ENCODE data around the gene TGDS. TPM values are rescaled to one million over a fixed set of nuclear protein-coding genes. Genes with fewer than 3 reads are reported as not detected.

The TGDS gene
- total RNA-seq, 1 experiment from 2014 or later = 4.1 TPM

GRCh38 chr13:94583926-94584325 lies 12.0 kb downstream of the TGDS start:
- H3K4me3 Mint-ChIP-seq (ENCODE audit: low read depth, unreplicated experiment) = no peak overlapping the region
- H3K4me1 Mint-ChIP-seq (ENCODE audit: low read depth, unreplicated experiment) = no peaks in the 10 kb centered on the region
- CTCF ChIA-PET = no interaction called here
- BruUV-seq (replicated peaks) = no TSS peak
- no peak for TF ChIP-seq CTCF (IDR thresholded peaks at IDR 0.05; ENCODE audit: unreplicated experiment)
- DNase-seq = no peak
- no peaks in the 10 kb centered on the region for H3K9me3 Mint-ChIP-seq (ENCODE audit: low read depth, unreplicated experiment)
- intact Hi-C loops (cut with micrococcal nuclease; ENCODE audit: unreplicated experiment) = no loop called here
- H3K27ac Mint-ChIP-seq (ENCODE audit: unreplicated experiment) = no peak overlapping the region
- peaks cover 11% of the 10 kb centered on the region for H3K36me3 Mint-ChIP-seq (ENCODE audit: insufficient read depth, unreplicated experiment)
- no peaks in the 10 kb centered on the region for H3K27me3 Mint-ChIP-seq (ENCODE audit: unreplicated experiment)

- Mint-ChIP-seq H3K36me3 (ENCODE audit: insufficient read depth, unreplicated experiment) (peaks cover 5% of the 10 kb centered on the region), H3K4me1 (ENCODE audit: low read depth, unreplicated experiment) (no peaks in the 10 kb centered on the region), H3K9me3 (ENCODE audit: low read depth, unreplicated experiment) (no peaks in the 10 kb centered on the region), H3K27ac (ENCODE audit: unreplicated experiment) (no peak overlapping the region), H3K27me3 (ENCODE audit: unreplicated experiment) (no peaks in the 10 kb centered on the region), H3K4me3 (ENCODE audit: low read depth, unreplicated experiment) (no peak overlapping the region)
- BruUV-seq (replicated peaks) = no TSS peak
- no peak for DNase-seq
- CTCF ChIA-PET = no interaction called here
- TF ChIP-seq CTCF (IDR thresholded peaks at IDR 0.05; ENCODE audit: unreplicated experiment) = no peak
- intact Hi-C loops (cut with micrococcal nuclease; ENCODE audit: unreplicated experiment) = no loop called here
Observed at GRCh38 chr13:94579063-94579462, 16.9 kb downstream of the TGDS start.

DNA sequence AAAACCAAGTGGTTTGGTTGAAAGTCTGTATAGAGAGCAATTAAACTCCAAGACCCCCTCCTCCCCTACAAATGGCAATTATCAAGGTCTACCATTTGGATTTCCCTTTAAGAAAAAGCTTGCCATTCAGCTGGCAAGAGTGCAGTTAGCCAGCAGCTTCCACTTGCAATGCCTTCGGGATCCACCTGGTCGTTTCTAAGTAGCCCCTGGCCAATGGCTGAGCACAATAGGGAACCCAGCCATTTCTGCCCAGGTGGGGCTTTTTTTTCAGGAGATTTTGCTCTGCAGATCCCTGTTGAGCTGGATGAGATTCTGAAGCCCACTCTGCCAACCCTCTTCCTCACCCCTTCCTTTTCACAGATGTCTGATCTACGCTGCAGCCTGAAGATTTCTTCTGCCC lies 26.3 kb downstream of the TGDS start:
- no peaks in the 10 kb centered on the region for H3K9me3 Mint-ChIP-seq (ENCODE audit: low read depth, unreplicated experiment)
- H3K4me1 Mint-ChIP-seq (ENCODE audit: low read depth, unreplicated experiment) = no peaks in the 10 kb centered on the region
- no peaks in the 10 kb centered on the region for H3K27me3 Mint-ChIP-seq (ENCODE audit: unreplicated experiment)
- H3K27ac Mint-ChIP-seq (ENCODE audit: unreplicated experiment) = no peak overlapping the region
- intact Hi-C loops (cut with micrococcal nuclease; ENCODE audit: unreplicated experiment) = no loop called here
- no TSS peak for BruUV-seq (replicated peaks)
- DNase-seq = no peak
- no peaks in the 10 kb centered on the region for H3K36me3 Mint-ChIP-seq (ENCODE audit: insufficient read depth, unreplicated experiment)
- CTCF ChIA-PET = no interaction called here
- H3K4me3 Mint-ChIP-seq (ENCODE audit: low read depth, unreplicated experiment) = no peak overlapping the region
- no peak for TF ChIP-seq CTCF (IDR thresholded peaks at IDR 0.05; ENCODE audit: unreplicated experiment)

GRCh38 chr13:94568443-94568842 lies 27.5 kb downstream of the TGDS start:
- CTCF ChIA-PET = no interaction called here
- no peak for DNase-seq
- Mint-ChIP-seq H3K4me1 (ENCODE audit: low read depth, unreplicated experiment) (no peaks in the 10 kb centered on the region), H3K27me3 (ENCODE audit: unreplicated experiment) (no peaks in the 10 kb centered on the region), H3K36me3 (ENCODE audit: insufficient read depth, unreplicated experiment) (no peaks in the 10 kb centered on the region), H3K4me3 (ENCODE audit: low read depth, unreplicated experiment) (no peak overlapping the region), H3K9me3 (ENCODE audit: low read depth, unreplicated experiment) (no peaks in the 10 kb centered on the region), H3K27ac (ENCODE audit: unreplicated experiment) (no peak overlapping the region)
- no TSS peak for BruUV-seq (replicated peaks)
- intact Hi-C loops (cut with micrococcal nuclease; ENCODE audit: unreplicated experiment) = no loop called here
- TF ChIP-seq CTCF (IDR thresholded peaks at IDR 0.05; ENCODE audit: unreplicated experiment) = no peak

Measured in Calu3 (cell line).